ENCODE results near the gene CYP11A1. TPM values are rescaled to one million over a fixed set of nuclear protein-coding genes. Genes with fewer than 3 reads are reported as not detected.

The CYP11A1 gene
- total RNA-seq (2022; extraction: Qiagen RNA extraction; ENCODE audit: low read depth) = not detected in 5 replicates

GRCh38 chr15:74367296-74367854 is at the start of gene CYP11A1:
CYP11A1 (minus strand) TSS chr15:74367646; CDS start chr15:74367585, 61 bp downstream.

Other genes with a start within 250 kb of the CYP11A1 start
- gene ISLR2, start 237.1 kb downstream of the CYP11A1 start, total RNA-seq (2022; extraction: Qiagen RNA extraction; ENCODE audit: low read depth) = 0.07 to 0.30 TPM (median 0.12 TPM) in 5 replicates
- 0.15 to 0.41 TPM (median 0.25 TPM) in 5 replicates for gene ISLR, start 193.9 kb downstream of the CYP11A1 start, total RNA-seq (2022; extraction: Qiagen RNA extraction; ENCODE audit: low read depth)
- 48.6 to 75.8 TPM (median 62.5 TPM) in 5 replicates for gene STRA6, start 164.9 kb downstream of the CYP11A1 start, total RNA-seq (2022; extraction: Qiagen RNA extraction; ENCODE audit: low read depth)
- gene CCDC33, start 131.3 kb downstream of the CYP11A1 start, total RNA-seq (2022; extraction: Qiagen RNA extraction; ENCODE audit: low read depth) = 5.0 to 7.6 TPM (median 5.8 TPM) in 5 replicates
- 2.9 to 4.6 TPM (median 3.4 TPM) in 5 replicates for gene SEMA7A, start 66.3 kb upstream of the CYP11A1 start, total RNA-seq (2022; extraction: Qiagen RNA extraction; ENCODE audit: low read depth)
- gene UBL7, start 93.5 kb upstream of the CYP11A1 start, total RNA-seq (2022; extraction: Qiagen RNA extraction; ENCODE audit: low read depth) = 38.9 to 44.6 TPM (median 41.4 TPM) in 5 replicates
- 3.8 to 4.7 TPM (median 4.1 TPM) in 5 replicates for gene ARID3B, start 173.6 kb upstream of the CYP11A1 start, total RNA-seq (2022; extraction: Qiagen RNA extraction; ENCODE audit: low read depth)
- 35.6 to 46.3 TPM (median 38.5 TPM) in 5 replicates for gene CLK3, start 248.2 kb upstream of the CYP11A1 start, total RNA-seq (2022; extraction: Qiagen RNA extraction; ENCODE audit: low read depth)